ENCODE measurements around the gene AMBRA1.

DNA sequence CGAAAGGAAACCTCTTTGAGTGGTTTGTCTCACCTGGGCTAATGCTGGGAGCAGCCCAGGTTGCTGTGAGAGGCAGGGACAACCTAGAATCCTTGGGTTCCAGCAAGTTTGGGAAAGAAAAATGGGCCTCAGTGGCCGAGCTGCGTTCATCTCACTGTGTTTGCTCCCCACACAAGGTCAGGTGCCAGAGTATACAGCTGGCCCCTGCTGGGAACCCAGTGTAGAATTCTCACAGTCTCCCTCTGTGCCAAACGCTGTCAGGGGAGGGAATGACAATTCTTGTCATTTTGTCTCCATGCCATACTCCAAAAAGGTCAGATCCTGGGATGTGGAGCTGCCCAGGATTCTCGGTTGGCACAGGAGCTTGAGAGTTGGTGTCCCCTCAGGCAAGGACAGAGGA is 242.2 kb downstream of the AMBRA1 start:
- no peak for TF ChIP-seq POLR2A (IDR thresholded peaks at IDR 0.05)
- TF ChIP-seq, protein P1, sequence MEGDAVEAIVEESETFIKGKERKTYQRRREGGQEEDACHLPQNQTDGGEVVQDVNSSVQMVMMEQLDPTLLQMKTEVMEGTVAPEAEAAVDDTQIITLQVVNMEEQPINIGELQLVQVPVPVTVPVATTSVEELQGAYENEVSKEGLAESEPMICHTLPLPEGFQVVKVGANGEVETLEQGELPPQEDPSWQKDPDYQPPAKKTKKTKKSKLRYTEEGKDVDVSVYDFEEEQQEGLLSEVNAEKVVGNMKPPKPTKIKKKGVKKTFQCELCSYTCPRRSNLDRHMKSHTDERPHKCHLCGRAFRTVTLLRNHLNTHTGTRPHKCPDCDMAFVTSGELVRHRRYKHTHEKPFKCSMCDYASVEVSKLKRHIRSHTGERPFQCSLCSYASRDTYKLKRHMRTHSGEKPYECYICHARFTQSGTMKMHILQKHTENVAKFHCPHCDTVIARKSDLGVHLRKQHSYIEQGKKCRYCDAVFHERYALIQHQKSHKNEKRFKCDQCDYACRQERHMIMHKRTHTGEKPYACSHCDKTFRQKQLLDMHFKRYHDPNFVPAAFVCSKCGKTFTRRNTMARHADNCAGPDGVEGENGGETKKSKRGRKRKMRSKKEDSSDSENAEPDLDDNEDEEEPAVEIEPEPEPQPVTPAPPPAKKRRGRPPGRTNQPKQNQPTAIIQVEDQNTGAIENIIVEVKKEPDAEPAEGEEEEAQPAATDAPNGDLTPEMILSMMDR (IDR thresholded peaks at IDR 0.05), result no peak
